HG02885 (cell line): ENCODE measurements around the gene DHODH.
"Not testable (repeated sequence)": the region's sequence is repeated elsewhere in the genome, so short reads cannot be mapped to it uniquely, and the experiment has no call there.

ENCODE experiments used
- ATAC-seq: cut with Tn5 transposase; IDR thresholded peaks from one replicate; pipeline ENCODE4 v1.9.1; 2021; ENCODE audit warnings: mild to moderate bottlenecking; ENCODE audit not compliant: unreplicated experiment, poor library complexity

Gene DHODH

DNA sequence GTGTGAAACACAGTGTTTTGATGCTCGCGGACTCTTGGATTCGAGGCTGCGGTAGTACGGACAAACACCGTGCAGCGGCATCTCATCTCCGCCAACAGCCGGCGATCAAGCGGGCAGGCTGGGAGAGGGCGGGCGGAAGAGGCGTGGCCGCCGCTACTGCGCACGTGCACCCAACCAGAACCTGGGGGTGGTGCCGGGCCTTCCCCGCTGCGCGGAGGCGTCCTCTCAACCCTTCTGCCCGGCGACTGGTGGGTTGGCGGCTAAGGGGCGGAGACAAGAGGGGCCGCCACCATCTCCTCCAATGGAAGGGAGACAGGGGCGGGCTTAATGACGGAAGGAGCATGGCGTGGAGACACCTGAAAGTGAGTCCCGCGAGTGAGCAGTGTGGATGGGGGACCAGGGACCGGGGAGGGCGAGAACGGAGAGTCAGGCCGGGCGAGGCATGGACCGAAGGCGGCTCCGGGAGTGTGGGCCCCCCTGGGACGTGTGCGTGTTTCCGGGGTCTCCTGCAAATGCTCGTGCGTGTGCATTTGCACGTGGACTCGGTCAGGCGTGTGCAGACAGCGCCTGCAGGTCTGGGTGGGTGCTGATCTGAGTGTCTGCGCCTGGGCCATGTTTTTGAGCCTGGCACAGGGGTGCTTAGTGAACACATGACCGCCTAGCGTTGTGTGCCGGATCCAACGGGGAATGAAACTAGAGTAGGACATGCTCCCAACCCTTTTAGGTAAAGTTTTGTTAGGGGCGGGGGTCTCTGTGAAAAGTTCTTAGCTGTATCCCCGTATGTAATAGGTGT lies at the start of gene DHODH:
TSS of gene DHODH (plus strand) at position 321 of the 793 bp plus-strand sequence. CDS start at position 342, 21 bp downstream.
- ATAC-seq = peak; percentile 99

DNA sequence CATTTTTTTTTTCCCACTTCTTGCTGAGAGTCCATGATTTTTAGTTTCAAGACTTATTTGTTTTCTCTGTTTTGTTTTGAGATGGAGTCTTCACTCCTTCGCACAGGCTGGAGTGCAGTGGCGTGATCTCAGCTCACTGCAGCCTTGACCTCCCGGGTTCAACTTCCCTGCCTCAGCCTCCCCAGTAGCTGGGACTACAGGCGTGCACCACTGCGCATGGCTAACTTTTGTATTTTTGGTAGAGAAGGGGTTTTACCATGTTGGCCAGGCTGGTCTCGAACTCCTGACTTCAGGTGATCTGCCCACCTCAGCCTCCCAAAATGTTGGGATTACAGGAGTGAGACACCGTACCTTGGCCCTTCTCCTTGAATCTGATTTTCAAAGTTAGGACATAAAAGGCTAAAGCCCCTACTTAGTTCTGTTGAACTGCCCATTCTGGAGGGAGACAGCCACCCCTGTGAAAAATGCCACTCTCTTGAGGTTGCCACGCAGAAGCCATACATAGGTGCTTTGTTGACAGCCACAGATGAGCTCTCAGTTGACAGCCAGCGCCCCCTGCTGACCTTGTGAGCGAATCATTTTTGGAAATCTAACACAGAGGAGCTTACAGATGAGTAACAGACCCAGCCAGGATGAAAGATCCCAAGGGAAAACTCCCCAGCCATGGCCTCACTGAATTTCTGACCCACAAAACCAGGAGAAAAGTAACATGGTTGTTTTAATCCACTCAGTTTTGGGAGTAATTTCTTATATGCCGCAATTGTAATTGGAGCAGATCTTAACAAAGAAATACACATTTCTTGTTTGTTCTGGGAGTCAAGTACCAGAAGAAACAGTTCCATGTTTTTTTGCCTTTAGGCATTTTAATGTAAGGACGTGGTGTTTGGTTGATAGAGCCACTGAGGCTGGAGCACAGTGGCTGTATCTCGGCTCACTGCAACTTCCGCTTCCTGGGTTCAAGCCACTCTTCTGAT lies 47.2 kb upstream of the DHODH start:
- peak; percentile 73 for ATAC-seq

DNA sequence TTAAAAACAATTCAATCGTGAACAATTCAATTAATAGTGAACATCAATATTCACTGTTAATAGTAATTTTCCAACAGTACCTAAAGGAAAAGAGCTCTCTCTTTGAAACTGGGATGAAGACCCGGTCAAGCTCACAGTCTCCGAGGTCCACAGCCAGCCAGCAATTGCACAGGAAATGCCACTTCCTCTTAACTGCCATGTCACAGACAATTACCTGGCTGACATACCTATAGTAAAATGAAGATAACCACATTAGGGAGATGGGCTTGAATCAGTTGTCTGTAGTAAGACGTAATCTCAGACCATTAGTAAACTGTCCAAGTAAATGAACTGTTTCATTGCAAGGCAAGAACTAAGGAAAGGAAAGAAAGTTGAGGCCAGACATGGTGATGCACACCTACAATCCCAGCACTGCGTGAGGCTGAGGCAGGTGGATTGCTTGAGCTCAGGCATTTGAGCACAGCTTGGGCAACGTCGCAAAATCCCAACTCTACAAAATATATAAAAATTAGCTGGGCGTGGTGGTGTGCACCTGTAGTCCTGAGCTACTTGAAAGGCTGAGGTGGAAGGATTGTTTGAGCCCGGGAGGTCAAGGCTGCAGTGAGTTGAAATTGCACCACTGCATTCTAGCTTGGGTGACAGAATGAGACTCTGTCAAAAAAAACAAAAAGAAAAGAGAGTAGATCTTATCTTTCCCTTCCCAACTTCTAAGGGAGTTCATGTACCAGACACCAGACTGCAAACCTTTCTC lies 45.2 kb upstream of the DHODH start:
- ATAC-seq = no peak

DNA sequence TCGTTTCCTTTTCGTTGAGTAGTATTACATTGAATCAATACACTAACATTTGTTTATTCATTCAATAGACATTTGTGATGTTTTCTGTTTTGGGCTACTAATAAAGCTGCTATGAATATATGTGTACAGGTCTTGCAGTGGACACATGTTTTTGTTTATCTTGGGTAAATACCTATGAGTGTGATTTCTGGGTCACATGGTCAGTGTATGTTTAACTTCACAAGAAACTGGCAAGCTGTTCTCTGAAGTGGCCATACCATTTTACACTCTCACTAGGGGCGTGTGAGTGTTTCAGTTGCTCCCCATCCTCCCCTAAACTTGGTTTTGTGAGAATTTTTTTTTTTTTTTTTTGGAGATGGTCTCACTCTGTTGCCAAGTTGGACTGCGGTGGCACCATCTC lies 43.3 kb upstream of the DHODH start:
- no peak for ATAC-seq

DNA sequence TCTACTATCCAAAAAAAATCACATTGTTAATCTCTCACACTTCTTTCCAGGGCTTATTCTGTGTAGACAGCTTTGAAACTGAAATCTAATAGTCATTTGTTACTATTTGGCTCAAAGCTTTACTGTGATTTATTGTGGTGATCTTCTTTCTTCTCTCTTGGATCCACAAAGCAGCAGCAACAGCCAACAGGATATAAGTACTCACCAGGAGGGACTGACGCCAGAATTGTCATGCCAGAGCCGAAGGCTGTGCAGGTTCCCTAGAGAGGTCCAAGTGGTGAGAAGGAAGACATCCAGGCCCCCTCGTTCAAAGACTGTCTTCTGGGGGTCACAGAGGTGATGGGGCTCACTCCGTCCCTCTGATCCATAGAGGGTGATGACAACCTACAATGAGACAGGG lies 41.6 kb upstream of the DHODH start:
- ATAC-seq = no peak

DNA sequence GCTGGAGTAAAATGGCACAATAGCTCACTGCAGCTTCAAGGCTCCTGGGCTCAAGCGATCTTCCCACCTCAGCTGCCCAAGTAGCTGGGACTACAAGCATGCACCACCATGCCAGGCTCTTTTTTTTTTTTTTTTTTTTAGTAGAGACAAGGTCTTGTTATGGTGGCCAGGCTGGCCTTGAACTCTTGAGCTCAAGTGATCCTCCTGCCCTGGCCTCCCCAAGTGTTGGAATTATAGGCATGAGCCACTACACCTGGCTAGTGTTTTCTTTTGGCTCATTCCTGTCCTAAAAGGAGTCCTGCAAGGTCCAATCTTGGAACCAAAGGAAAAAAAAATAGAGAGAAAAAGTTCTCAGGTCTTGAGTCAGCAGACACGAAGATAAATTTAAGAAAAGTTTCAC lies 39.2 kb upstream of the DHODH start:
- no peak for ATAC-seq

DNA sequence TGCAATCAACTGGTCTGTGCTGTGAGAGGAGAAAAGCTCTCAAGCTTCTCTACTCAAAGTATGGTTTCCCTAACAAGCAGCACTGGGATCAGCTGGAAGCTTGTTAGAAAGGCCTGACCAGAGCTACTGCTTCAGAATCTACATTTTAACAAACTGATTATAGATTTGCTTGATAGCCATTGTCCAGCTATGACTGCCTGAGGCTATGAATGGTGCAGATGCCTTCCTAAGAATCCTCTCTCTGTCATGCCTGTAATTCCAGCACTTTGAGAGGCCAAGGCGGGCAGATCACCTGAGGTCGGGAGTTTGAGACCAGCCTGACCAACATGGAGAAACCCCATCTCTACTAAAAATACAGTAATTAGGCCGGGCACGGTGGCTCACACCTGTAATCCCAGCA lies 37.0 kb upstream of the DHODH start:
- no peak for ATAC-seq

DNA sequence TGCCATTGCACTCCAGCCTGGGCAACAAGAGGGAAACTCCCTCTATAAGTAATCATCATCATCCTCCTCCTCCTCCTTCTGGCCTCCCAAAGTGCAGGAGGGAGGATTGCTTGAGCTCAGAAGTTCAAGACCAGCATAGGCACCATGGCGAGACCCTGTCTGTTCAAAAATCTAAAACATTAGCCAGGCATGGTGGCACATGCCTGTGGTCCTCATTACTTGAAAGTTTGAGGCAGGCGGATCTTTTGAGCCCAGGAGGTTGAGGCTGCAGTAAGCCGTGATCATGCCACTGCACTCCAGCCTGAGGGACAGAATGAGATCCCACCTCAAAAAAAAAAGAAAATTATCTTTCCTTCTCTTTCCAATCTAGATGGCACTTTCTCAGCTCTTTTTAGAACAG lies 36.2 kb upstream of the DHODH start:
- no peak for ATAC-seq

DNA sequence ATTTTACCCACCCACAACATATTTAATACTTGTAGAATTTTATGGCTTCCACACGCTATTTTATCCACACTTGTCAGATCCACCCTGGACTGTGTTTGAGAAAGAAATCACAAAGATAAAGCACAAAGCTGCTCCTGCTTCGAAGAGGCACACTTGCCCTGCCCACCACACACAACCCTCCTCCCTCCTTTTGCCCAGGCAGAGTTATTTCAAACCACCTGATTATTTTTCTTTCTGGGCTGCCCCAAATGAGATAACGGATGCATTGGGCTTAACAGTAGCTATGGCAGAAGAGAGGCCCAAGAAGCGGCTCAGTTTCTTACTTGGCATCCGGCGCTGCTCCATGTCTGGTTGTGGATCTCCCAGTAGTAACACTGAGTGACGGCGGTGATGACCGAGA lies 35.5 kb upstream of the DHODH start:
- no peak for ATAC-seq

DNA sequence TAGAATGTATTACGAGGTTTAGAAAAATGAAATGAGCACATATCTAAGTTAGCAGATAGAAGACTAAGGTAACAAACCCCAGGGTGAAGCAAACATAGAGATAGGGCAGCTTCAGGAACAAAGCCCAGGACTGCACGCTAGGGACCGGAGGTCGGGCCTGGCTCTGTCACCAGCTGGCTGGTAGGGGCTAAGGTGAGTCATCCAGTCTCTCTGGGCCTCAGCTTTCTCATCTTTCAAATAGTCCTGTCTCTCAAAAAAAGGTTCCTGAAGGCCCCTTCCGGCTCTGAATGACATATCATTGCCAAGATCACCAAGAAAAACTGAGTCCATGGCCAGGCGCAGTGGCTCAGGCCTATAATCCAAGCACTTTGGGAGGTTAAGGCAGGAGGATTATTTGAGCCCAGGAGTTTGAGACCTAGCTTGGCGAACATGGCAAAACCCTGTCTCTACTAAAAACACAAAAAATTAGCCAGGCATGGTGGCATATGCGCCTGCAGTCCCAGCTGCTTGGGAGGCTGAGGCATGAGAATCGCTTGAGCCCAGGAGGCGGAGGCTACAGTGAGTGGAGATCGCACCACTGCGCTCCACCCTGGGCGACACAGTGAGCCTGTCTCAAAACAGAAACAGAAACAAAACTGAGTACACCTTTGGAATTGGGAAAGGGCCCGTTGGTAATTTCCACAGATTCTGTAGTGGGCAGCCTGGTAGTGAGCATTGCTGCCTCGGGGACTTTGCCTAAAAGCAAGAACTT lies 34.3 kb upstream of the DHODH start:
- no peak for ATAC-seq

DNA sequence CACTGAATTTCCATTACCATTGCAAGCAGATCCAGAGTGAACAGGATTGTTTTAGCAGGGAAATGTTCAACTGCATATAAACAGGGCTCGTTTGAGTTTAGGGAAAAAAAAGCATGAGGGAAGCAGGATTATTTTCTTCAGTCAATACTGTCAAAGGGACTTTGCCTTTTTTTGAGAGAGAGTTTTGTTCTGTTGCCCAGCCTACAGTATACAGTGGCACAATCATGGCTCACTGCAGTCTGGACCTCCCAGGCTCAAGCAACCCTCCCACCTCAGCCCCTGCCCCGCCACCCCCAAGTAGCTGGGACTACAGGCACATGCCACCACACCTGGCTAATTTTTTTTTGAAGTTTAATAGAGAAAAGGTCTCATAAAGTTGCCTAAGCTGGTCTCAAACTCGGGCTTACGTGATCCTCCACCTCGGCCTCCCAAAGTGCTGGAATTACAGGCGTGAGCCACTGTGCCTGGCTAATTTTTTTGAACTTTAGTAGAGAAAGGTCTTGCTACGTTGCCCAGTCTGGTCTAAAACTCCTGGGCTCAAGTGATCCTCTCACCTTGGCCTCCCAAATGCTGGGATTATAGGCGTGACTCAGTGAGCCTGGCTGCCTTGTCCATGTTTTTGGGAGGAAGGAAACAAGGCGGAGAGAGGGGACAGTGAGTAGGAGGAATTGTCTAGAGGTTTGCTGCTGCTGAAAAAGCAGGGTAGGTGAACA lies 23.1 kb upstream of the DHODH start:
- no peak for ATAC-seq

DNA sequence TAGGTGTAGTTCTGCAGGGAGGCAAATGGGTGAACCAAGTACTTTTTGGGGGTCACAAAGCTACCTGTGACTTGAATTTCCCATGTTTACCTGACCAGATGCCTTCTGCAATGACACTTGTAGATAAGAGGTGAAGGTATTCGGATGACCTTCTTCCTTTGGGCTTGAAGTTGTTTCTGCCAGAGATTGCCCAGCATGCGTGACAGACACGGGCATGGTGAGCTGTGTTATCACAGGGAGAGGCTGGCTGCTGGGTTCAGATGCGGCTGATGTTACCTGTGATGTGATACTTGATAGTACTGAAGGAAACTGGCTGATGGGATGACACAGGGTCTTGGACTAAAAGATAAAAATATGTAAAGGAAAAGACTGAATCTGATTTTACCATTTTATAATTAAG lies 22.4 kb upstream of the DHODH start:
- ATAC-seq = no peak

DNA sequence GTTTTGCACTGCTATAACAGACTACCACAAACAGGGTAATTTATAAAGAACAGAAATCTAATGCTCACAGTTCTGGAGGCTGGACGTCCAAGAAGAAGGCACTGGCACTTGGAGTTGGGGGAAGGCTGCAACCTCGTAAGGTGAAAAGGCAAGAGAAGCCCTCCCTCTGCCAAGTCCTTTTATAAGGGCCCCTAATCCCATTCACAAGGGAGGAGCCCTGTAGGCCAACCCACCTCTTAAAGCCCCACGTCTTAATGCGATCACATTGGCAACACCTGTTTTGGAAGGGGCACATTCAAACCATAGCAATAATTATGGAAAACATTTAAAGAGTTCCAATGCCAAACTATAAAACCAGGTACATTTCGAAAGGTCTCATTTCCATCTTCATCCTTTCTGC lies 13.5 kb upstream of the DHODH start:
- no peak for ATAC-seq

DNA sequence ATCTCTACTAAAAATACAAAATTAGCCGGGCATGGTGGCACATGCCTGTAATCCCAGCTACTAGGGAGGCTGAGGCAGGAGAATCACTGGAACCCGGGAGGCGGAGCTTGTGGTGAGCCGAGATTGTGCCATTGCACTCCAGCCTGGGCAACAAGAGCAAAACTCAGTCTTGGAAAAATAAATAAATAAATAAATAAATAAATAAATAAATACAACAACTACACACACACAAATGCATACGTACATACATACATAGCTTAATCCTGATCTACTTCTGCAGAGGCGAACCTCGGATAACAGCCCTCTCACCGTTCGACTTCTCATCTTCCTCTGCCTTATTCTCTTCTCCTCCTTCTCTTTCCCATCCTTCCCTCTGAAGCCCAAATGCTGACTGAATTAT lies 11.0 kb upstream of the DHODH start:
- ATAC-seq = not testable (repeated sequence)

DNA sequence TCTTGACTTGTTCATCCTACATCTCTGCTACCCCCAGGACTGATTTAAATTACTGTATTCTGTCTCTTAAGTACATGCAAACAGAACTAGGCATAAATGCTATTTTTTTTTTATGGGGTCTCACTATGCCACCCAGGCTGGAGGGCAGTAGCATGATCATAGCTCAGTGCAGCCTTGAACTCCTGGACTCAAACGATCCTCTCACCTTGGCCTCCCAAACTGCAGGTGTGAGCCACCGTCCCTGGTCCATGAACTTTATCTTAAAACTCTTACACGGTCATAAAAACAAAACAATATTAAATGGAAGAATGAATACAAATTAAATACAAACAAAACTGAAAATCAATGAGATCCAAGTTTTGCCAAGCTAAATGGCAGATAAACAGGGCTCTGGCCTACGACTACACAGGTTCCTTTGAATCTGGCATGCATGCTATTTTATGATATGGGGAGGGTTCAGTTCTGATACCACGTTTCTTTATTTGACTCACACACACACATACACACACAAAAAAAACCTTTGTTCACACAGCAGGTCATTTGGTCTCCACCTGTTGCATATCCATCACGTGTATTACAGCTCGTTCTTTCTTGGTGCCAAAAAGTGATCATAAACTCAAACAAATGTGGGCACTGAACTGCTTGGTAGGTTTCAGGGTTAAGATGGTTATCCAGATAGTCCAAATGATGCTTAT lies 7.2 kb upstream of the DHODH start:
- no peak for ATAC-seq

DNA sequence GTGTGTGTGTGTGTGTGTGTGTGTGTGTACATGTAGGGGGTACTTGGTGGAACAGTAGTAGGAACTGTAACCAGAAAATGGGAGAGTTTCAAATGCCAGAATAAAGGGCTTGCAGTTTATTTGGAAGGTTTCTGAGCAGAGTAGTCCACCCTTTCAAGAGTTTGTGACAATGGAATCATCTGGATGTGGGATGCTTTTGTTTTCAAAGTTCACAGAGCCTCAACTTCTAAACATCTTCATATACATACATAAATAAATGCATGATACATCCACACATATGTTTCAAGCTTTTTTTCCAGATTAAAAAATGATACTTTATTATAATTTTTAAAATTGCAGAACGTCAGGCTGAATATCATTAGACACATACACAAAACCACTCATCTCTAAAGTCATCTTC lies 5.9 kb upstream of the DHODH start:
- ATAC-seq = no peak

DNA sequence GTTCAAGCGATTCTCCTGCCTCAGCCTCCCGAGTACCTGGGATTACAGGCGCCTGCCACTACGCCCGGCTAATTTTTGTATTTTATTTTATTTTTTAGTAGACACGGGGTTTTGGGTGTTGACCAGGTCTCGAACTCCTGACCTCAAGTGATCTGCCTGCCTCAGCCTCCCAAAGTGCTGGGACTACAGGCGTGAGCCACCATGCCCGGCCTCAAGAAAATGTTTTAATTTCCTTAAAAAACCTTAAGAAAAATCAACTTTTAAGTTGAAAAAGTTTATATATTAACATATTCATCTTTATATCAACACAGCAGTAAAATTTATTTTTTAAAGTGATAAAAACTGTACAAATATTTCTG lies 500 bp upstream of the DHODH start:
- not testable (repeated sequence) for ATAC-seq

DNA sequence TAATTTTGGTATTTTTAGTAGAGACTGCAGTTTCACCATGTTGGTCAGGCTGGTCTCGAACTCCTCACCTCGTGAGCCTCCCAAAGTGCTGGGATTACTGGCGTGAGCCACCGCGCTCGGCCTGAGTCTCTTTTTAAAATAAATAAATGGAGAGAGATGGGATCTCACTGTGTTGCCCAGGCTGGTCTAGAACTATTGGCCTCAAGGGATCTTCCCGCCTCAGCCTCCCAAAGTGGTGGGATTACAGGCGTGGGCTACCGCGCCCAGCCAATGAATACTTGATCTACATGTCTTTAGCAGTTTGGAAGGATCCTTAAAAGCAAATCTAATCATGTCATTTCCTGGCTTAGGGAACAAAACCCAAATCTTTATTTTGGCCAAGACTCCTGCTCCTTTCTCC lies 1.2 kb downstream of the DHODH start:
- ATAC-seq = no peak

DNA sequence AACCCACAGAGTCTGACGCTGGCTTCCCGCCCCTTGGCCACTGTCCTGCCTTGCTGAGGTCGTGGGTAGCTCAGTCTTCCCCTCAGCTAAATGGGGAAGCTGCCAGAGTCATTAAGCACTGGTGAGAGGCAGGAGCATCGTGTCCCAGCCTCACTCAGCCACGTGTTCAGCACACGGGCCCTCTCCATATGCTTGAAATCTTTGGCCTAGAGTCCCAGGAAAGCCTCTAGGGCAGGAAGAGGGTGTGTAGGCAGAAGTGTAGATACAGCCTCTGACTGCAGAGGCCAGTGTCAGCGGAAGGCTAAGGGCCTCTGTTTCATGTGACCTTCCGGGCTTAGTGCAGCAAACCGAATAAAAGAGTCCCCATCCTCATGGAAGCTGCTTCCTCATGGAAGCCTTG lies 4.1 kb downstream of the DHODH start:
- ATAC-seq = no peak
